ENCODE results near the gene CREBL2. TPM values are rescaled to one million over a fixed set of nuclear protein-coding genes. Genes with fewer than 3 reads are reported as not detected.

CREBL2 gene
- total and polyA plus RNA-seq, 10 of the 15 experiments (the other 5 are each of a cell fraction or from before 2014, with no cell fraction given), result 4.6 to 19.1 (median 13.5) TPM

GRCh38 chr12:12582193-12582881, 29.3 kb upstream of the CREBL2 start (continued):
- TF ChIP-seq JUND (IDR thresholded peaks at IDR 0.05; ENCODE audit: low read depth, low read length) (no peak), HDAC2 (IDR thresholded peaks at IDR 0.05) (no peak), CREM (IDR thresholded peaks at IDR 0.05; ENCODE audit: low read depth) (no peak), EZH2 (IDR thresholded peaks at IDR 0.05; ENCODE audit: borderline replicate concordance, control insufficient read depth, low read depth, low read length) (no peak), MLLT1 (IDR thresholded peaks at IDR 0.05) (peak; percentile 76), BHLHE40 (IDR thresholded peaks at IDR 0.05; ENCODE audit: borderline replicate concordance in 1 of 2, low read depth in 2 of 2, low read length in 1 of 2) (no peak), PML (IDR thresholded peaks at IDR 0.05; ENCODE audit: low read length) (no peak), CHD4 (IDR thresholded peaks at IDR 0.05) (no peak), PRDM15 (CRISPR knock-in tag; IDR thresholded peaks at IDR 0.05) (no peak), SREBF1 (IDR thresholded peaks at IDR 0.05; ENCODE audit: low read length) (0 out of 2 replicates have a peak, but pooled peaks have one; percentile 24), POLR2A (IDR thresholded peaks at IDR 0.05; ENCODE audit: low read depth, low read length) (peak; percentile 52), SMAD1 (IDR thresholded peaks at IDR 0.05; ENCODE audit: low read depth, partially characterized antibody) (no peak), PAX5 (IDR thresholded peaks at IDR 0.05; ENCODE audit: borderline replicate concordance, low read depth, low read length) (peak; percentile 56; the same call in 1 of the 2 replicates), HDGF (IDR thresholded peaks at IDR 0.05) (no peak), SREBF2 (IDR thresholded peaks at IDR 0.05; ENCODE audit: low read length) (no peak), SIN3A (IDR thresholded peaks at IDR 0.05; ENCODE audit: low read depth, low read length) (no peak), ATF3 (IDR thresholded peaks at IDR 0.05; ENCODE audit: borderline replicate concordance, extremely low read depth, low read depth, low read length) (no peak), STAT3 (IDR thresholded peaks at IDR 0.05; ENCODE audit: low read depth, low read length) (no peak), MEF2B (IDR thresholded peaks at IDR 0.05; ENCODE audit: partially characterized antibody, poor library complexity, severe bottlenecking) (no peak), CBX5 (IDR thresholded peaks at IDR 0.05; ENCODE audit: low read depth) (no peak), MYC (IDR thresholded peaks at IDR 0.05; ENCODE audit: insufficient read depth, insufficient read length, insufficient replicate concordance, low read length, severe bottlenecking) (no peak), SMAD5 (IDR thresholded peaks at IDR 0.05; ENCODE audit: low read depth) (0 out of 2 replicates have a peak, but pooled peaks have one; percentile 61), PBX3 (IDR thresholded peaks at IDR 0.05; ENCODE audit: insufficient replicate concordance, low read depth, low read length) (no peak), ZNF24 (IDR thresholded peaks at IDR 0.05) (no peak), CREB1 (IDR thresholded peaks at IDR 0.05; ENCODE audit: low read depth) (no peak), GABPA (IDR thresholded peaks at IDR 0.05; ENCODE audit: low read depth) (no peak)

Measured in GM12878 (cell line).